Measurements from ENCODE around the gene STARD4. TPM values are rescaled to one million over a fixed set of nuclear protein-coding genes. Genes with fewer than 3 reads are reported as not detected.

Gene STARD4
- total RNA-seq, 1 experiment from 2014 or later: 53.5 TPM

GRCh38 chr5:111447822-111448221 lies 64.5 kb downstream of the STARD4 start:
- in situ Hi-C loops (cut with HindIII; ENCODE audit: low pct_unique_long_range_greater_than_20kb, low sequenced_read_pairs): no loop called here
- no peak for DNase-seq (ENCODE audit: low read depth, low spot score)

GRCh38 chr5:111447099-111447498 lies 65.2 kb downstream of the STARD4 start:
- in situ Hi-C loops (cut with HindIII; ENCODE audit: low pct_unique_long_range_greater_than_20kb, low sequenced_read_pairs): no loop called here
- no peak for DNase-seq (ENCODE audit: low read depth, low spot score)

Other genes with a start within 250 kb of the STARD4 start
- 11.2 and 17.1 TPM in 2 replicates for gene NREP, start 244.7 kb upstream of the STARD4 start, total RNA-seq (2014; rRNA removed; shearing (Covaris generic))

Data from SK-MEL-5 (cell line).